ENCODE results near the gene HPCA.

Gene HPCA

GRCh38 chr1:32867151-32867550 lies 19.1 kb upstream of the HPCA start:
- no peak for TF ChIP-seq ZFX (IDR thresholded peaks at IDR 0.05)
- no peak for TF ChIP-seq CTCF (conservative IDR thresholded peaks at IDR 0.05)
- no peak overlapping the region for H3K27ac ChIP-seq

- TF ChIP-seq ZFX (IDR thresholded peaks at IDR 0.05), result no peak
- no peak for TF ChIP-seq CTCF (conservative IDR thresholded peaks at IDR 0.05)
- no peak overlapping the region for H3K27ac ChIP-seq
These were observed 18.6 kb upstream of the HPCA start for GRCh38 chr1:32867671-32868070.

GRCh38 chr1:32868085-32868484 lies 18.2 kb upstream of the HPCA start:
- TF ChIP-seq CTCF (conservative IDR thresholded peaks at IDR 0.05) (no peak), ZFX (IDR thresholded peaks at IDR 0.05) (no peak)
- no peak overlapping the region for H3K27ac ChIP-seq

GRCh38 chr1:32868806-32869455 lies 17.4 kb upstream of the HPCA start:
- no peak overlapping the region for H3K27ac ChIP-seq
- no peak for TF ChIP-seq CTCF (conservative IDR thresholded peaks at IDR 0.05)
- TF ChIP-seq ZFX (IDR thresholded peaks at IDR 0.05), result no peak

- no peak for TF ChIP-seq ZFX (IDR thresholded peaks at IDR 0.05)
- no peak for TF ChIP-seq CTCF (conservative IDR thresholded peaks at IDR 0.05)
- H3K27ac ChIP-seq, result no peak overlapping the region
These were observed 16.2 kb upstream of the HPCA start for GRCh38 chr1:32869923-32870614.

- H3K27ac ChIP-seq, result no peak within 1 kb of the TSS
- no peak for TF ChIP-seq ZFX (IDR thresholded peaks at IDR 0.05)
- no peak for TF ChIP-seq CTCF (conservative IDR thresholded peaks at IDR 0.05)
These were observed 15.5 kb upstream of the HPCA start, which contains the start of gene FNDC5 for GRCh38 chr1:32870615-32871363. FNDC5 (minus strand) TSS chr1:32870912.

Measured in C4-2B (cell line).